ENCODE data around the gene SH3BP4.

SH3BP4 gene

DNA sequence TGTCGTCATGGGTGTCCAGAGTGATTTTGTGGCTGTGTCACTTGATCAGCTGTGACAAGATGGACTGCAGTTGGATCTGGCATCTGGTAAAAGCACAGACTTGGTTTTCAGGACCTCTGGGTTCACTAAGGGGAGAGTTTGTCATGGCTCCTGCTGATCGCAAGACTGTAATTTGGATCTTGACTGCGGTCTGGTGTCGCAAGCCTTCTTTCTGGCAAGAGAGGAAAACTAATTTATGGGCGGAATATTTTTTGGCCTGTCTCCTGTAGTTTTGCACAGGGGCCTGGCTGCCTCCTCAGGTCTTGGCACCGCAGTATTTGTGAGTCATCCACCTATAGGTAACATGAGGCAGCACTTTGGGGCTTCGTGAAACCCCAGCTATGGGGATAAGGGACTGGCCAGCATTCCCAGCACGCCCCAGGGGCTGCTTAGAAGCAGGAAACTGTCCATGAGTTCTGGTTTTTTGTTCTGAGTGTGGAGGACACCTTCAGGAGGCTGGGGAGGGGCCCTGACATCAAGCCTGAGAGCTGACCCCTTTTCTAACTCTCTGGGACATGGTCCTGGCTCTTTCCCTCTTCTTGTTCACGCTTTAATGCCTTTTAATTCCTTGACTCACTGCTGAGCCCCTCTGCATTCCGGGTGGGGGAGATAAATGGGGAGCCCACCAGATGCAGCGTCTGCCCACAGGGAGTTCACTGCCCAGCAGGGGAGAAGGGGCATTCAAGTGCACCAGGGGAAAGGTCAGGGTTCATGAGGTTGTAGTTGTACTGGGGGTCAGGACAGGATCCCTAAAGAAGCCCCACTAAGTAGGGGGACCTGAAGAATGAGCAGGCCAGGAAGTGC lies 12.2 kb downstream of the SH3BP4 start:
- H3K14ac ChIP-seq (ENCODE audit: low read length in 2 of 2) = peak overlapping the region in 1 of 2 experiments; percentile 80
- 71% methylated on average over 11 of the region's 11 CpGs for WGBS

DNA sequence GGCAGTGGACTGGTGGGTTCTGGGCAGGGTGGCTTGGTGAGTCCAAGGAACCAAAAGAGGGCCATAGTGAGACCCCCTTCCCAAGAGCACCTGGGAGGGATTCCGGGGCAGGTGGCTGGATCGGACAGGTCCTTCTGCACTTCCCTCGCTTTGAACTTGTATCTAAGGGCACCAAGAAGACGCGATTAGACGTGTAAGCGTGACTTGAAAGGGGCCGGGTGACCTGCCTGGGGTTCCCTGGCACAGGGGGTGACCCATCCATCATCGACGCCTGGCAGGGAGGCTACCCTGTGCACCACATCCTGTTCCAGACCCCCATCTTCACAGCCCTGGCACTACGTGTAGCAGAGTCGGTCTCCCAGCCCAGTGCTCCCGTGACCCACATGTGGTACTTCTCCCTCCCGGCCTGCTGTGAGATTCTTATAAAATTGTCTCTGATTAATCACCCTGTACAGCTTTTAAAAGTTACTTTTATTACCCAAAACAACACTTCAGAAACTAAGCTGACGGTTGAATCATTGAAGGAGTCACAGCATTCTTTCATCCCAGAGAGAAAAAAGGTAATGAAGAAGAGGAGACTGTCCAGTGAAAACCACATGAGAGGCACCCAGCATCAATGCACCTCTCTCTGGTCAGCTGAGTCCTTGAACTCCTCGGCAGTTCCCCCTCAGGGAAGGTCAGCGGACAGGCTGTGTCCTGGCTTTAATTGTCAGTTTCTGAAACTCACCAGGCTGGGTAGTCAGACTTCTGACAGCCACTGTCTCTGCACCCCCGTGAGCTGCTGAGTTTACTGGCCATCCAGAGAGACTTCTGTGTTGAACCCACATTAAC lies 13.0 kb downstream of the SH3BP4 start:
- WGBS = 55% methylated on average over 18 of the region's 18 CpGs
- H3K9ac ChIP-seq (ENCODE audit: low read length) = peak overlapping the region; percentile 62

More for the DNA sequence above, 12.2 kb downstream of the SH3BP4 start:
- Histone ChIP-seq H3K4me1 (ENCODE audit: control insufficient read depth, insufficient read depth, low read depth, low read length) (peaks cover 44% of the 10 kb centered on the region), H2BK12ac (ENCODE audit: low read length in 2 of 2) (peak overlapping the region in 1 of 2 experiments; percentile 35), H3K18ac (ENCODE audit: low read depth in 1 of 2, low read length in 2 of 2) (peak overlapping the region in 1 of 2 experiments; percentile 23), H3K9me3 (ENCODE audit: control insufficient read depth, low read length) (no peaks in the 10 kb centered on the region), H3K23ac (ENCODE audit: low read length in 2 of 2) (peak overlapping the region in 1 of 2 experiments; percentile 76), H3K4me2 (ENCODE audit: low read length, poor library complexity, severe bottlenecking) (no peak overlapping the region), H2AFZ (ENCODE audit: low read depth, low read length) (no peak overlapping the region), H2BK120ac (ENCODE audit: low read depth, low read length) (no peak overlapping the region), H2BK15ac (ENCODE audit: low read depth, poor library complexity, severe bottlenecking) (no peak overlapping the region), H3K27ac (ENCODE audit: low read length, poor library complexity, severe bottlenecking) (peak overlapping the region; percentile 24), H3K79me1 (replicated peaks; ENCODE audit: low read length, poor library complexity, severe bottlenecking) (no peaks in the 10 kb centered on the region), H2BK5ac (ENCODE audit: low read depth, low read length, poor library complexity, severe bottlenecking) (no peak overlapping the region), H3K4ac (ENCODE audit: low read depth in 1 of 2, low read length in 2 of 2) (no peak overlapping the region), H3K9ac (ENCODE audit: low read length) (peak overlapping the region; percentile 62), H3K4me3 (ENCODE audit: insufficient read depth in 1 of 2, low read depth in 1 of 2, low read length in 2 of 2) (peak overlapping the region in 1 of 2 experiments; percentile 52), H3K36me3 (ENCODE audit: control insufficient read depth in 1 of 2, insufficient read depth in 2 of 2, low read depth in 1 of 2, low read length in 2 of 2) (peaks cover 5 to 21% of the 10 kb centered on the region in 2 experiments), H3K27me3 (ENCODE audit: control insufficient read depth in 1 of 2, insufficient read depth in 1 of 2, low read length in 2 of 2) (no peaks in the 10 kb centered on the region), H2AK5ac (ENCODE audit: low read length, severe bottlenecking) (peak overlapping the region; percentile 16), H4K8ac (ENCODE audit: low read length) (no peak overlapping the region), H4K91ac (ENCODE audit: low read length) (no peak overlapping the region)
- peak; percentile 68 for DNase-seq

DNA sequence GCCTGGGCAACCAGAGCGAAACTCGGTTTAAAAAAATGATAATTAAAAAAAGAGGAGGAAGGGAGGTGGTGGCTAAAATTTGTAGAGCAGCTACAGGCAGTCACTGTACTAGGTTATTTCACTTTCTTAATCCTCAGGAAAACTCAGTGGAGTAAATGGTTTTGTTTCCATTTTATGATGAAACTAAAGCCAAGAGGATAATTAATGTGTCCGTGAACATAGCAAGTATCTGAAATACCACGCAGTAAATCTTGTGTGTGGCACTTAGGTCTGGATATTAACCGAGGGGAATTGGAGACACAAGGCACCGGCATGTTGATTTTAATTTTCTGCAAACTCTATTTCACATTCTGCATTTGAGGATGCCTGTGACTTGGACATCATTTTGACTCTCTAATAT lies 14.5 kb downstream of the SH3BP4 start:
- Histone ChIP-seq H3K9ac (ENCODE audit: low read length) (no peak overlapping the region), H2BK15ac (ENCODE audit: low read depth, poor library complexity, severe bottlenecking) (no peak overlapping the region), H2AFZ (ENCODE audit: low read depth, low read length) (no peak overlapping the region), H3K14ac (ENCODE audit: low read length in 2 of 2) (no peak overlapping the region), H3K4me3 (ENCODE audit: insufficient read depth in 1 of 2, low read depth in 1 of 2, low read length in 2 of 2) (no peak overlapping the region), H3K23ac (ENCODE audit: low read length in 2 of 2) (no peak overlapping the region), H3K79me1 (replicated peaks; ENCODE audit: low read length, poor library complexity, severe bottlenecking) (no peaks in the 10 kb centered on the region), H2AK5ac (ENCODE audit: low read length, severe bottlenecking) (no peak overlapping the region), H3K27me3 (ENCODE audit: control insufficient read depth in 1 of 2, insufficient read depth in 1 of 2, low read length in 2 of 2) (no peaks in the 10 kb centered on the region), H2BK120ac (ENCODE audit: low read depth, low read length) (no peak overlapping the region), H2BK12ac (ENCODE audit: low read length in 2 of 2) (no peak overlapping the region), H3K36me3 (ENCODE audit: control insufficient read depth in 1 of 2, insufficient read depth in 2 of 2, low read depth in 1 of 2, low read length in 2 of 2) (peaks cover 18 to 29% of the 10 kb centered on the region in 2 experiments), H4K8ac (ENCODE audit: low read length) (no peak overlapping the region), H3K27ac (ENCODE audit: low read length, poor library complexity, severe bottlenecking) (no peak overlapping the region), H4K91ac (ENCODE audit: low read length) (no peak overlapping the region), H2BK5ac (ENCODE audit: low read depth, low read length, poor library complexity, severe bottlenecking) (no peak overlapping the region), H3K4me2 (ENCODE audit: low read length, poor library complexity, severe bottlenecking) (no peak overlapping the region), H3K18ac (ENCODE audit: low read depth in 1 of 2, low read length in 2 of 2) (no peak overlapping the region), H3K4me1 (ENCODE audit: control insufficient read depth, insufficient read depth, low read depth, low read length) (peaks cover 51% of the 10 kb centered on the region), H3K4ac (ENCODE audit: low read depth in 1 of 2, low read length in 2 of 2) (no peak overlapping the region), H3K9me3 (ENCODE audit: control insufficient read depth, low read length) (no peaks in the 10 kb centered on the region)
- peak; percentile 38 for DNase-seq
- WGBS = 80% methylated on average over 6 of the region's 6 CpGs

More for the DNA sequence above, 13.0 kb downstream of the SH3BP4 start:
- Histone ChIP-seq H3K36me3 (ENCODE audit: control insufficient read depth in 1 of 2, insufficient read depth in 2 of 2, low read depth in 1 of 2, low read length in 2 of 2) (peaks cover 9 to 26% of the 10 kb centered on the region in 2 experiments), H2BK5ac (ENCODE audit: low read depth, low read length, poor library complexity, severe bottlenecking) (no peak overlapping the region), H3K27me3 (ENCODE audit: control insufficient read depth in 1 of 2, insufficient read depth in 1 of 2, low read length in 2 of 2) (no peaks in the 10 kb centered on the region), H3K23ac (ENCODE audit: low read length in 2 of 2) (no peak overlapping the region), H2BK15ac (ENCODE audit: low read depth, poor library complexity, severe bottlenecking) (peak overlapping the region; percentile 53), H3K9me3 (ENCODE audit: control insufficient read depth, low read length) (no peaks in the 10 kb centered on the region), H2BK120ac (ENCODE audit: low read depth, low read length) (no peak overlapping the region), H3K4me3 (ENCODE audit: insufficient read depth in 1 of 2, low read depth in 1 of 2, low read length in 2 of 2) (peak overlapping the region in 1 of 2 experiments; percentile 52), H3K79me1 (replicated peaks; ENCODE audit: low read length, poor library complexity, severe bottlenecking) (no peaks in the 10 kb centered on the region), H2AK5ac (ENCODE audit: low read length, severe bottlenecking) (no peak overlapping the region), H3K18ac (ENCODE audit: low read depth in 1 of 2, low read length in 2 of 2) (peak overlapping the region; percentile 16 to 18), H3K4me1 (ENCODE audit: control insufficient read depth, insufficient read depth, low read depth, low read length) (peaks cover 51% of the 10 kb centered on the region), H4K8ac (ENCODE audit: low read length) (peak overlapping the region; percentile 20), H4K91ac (ENCODE audit: low read length) (no peak overlapping the region), H3K4ac (ENCODE audit: low read depth in 1 of 2, low read length in 2 of 2) (peak overlapping the region in 1 of 2 experiments; percentile 26), H3K4me2 (ENCODE audit: low read length, poor library complexity, severe bottlenecking) (peak overlapping the region; percentile 7), H2BK12ac (ENCODE audit: low read length in 2 of 2) (peak overlapping the region in 1 of 2 experiments; percentile 8), H3K14ac (ENCODE audit: low read length in 2 of 2) (no peak overlapping the region), H2AFZ (ENCODE audit: low read depth, low read length) (no peak overlapping the region), H3K27ac (ENCODE audit: low read length, poor library complexity, severe bottlenecking) (peak overlapping the region; percentile 24)
- DNase-seq = peak; percentile 61

Data from mesenchymal stem cell (in vitro differentiated cells and primary cell).